ENCODE measurements around the gene NCOR2. TPM values are rescaled to one million over a fixed set of nuclear protein-coding genes. Genes with fewer than 3 reads are reported as not detected.

The NCOR2 gene
- total RNA-seq, 1 donor from 2014 or later = 128 TPM

DNA sequence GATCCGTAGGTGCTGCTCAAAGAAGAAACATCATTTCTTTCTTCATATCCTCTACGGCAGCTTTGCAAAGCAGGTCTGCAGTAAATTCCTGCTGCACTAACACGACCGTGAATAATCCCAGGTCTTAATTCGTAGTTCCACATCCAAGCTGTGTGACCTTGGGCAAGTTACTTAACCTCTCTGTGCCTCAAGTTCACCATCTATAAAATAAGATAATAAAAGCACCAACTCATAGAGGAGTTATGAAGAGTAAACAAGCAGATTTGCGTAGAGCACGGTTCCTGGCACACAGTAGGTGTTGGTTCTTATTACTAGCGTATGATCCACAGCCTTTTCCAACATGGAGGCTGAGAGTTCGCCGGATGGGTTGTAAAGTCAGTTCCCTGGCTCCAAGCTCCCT, 3.6 kb downstream of the NCOR2 start:
- peaks cover 2% of the 10 kb centered on the region for H3K36me3 Mint-ChIP-seq (ENCODE audit: low read depth)
- no peak overlapping the region for H3K4me3 Mint-ChIP-seq
- no peaks in the 10 kb centered on the region for H3K9me3 Mint-ChIP-seq
- no peak for DNase-seq
- intact Hi-C loops (cut with micrococcal nuclease) = no loop called here
- H3K4me1 Mint-ChIP-seq = peaks cover 22% of the 10 kb centered on the region
- no peaks in the 10 kb centered on the region for H3K27me3 Mint-ChIP-seq
- no peak overlapping the region for H3K27ac Mint-ChIP-seq

DNA sequence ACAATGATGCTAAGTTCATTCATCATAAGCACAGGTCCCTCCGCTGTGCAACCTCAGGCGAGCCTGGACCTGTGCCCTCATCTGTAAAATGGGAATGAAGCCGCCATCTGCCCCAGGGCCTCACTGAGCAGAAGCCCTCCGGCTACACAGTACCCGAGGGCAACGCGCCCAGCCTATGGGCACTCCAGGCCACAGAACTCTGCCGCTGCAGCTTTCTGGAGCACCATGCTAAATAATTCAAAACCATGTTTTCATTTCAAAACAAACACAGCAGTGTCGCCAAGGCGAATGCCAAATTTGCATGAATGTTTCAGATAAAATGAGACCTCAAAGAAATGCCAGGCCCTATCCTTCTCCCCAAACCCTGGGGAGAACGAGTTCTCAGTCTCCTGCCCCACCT, 4.0 kb downstream of the NCOR2 start:
- Mint-ChIP-seq H3K4me1 (peaks cover 19% of the 10 kb centered on the region), H3K36me3 (ENCODE audit: low read depth) (peaks cover 2% of the 10 kb centered on the region), H3K27ac (no peak overlapping the region), H3K9me3 (no peaks in the 10 kb centered on the region), H3K27me3 (no peaks in the 10 kb centered on the region), H3K4me3 (no peak overlapping the region)
- no peak for DNase-seq
- intact Hi-C loops (cut with micrococcal nuclease) = no loop called here

GRCh38 chr12:124562796-124563181, 4.6 kb downstream of the NCOR2 start:
- Mint-ChIP-seq H3K36me3 (ENCODE audit: low read depth) (peaks cover 2% of the 10 kb centered on the region), H3K27ac (no peak overlapping the region), H3K4me1 (peaks cover 16% of the 10 kb centered on the region), H3K4me3 (no peak overlapping the region), H3K27me3 (no peaks in the 10 kb centered on the region), H3K9me3 (no peaks in the 10 kb centered on the region)
- intact Hi-C loops (cut with micrococcal nuclease) = no loop called here
- DNase-seq = no peak

DNA sequence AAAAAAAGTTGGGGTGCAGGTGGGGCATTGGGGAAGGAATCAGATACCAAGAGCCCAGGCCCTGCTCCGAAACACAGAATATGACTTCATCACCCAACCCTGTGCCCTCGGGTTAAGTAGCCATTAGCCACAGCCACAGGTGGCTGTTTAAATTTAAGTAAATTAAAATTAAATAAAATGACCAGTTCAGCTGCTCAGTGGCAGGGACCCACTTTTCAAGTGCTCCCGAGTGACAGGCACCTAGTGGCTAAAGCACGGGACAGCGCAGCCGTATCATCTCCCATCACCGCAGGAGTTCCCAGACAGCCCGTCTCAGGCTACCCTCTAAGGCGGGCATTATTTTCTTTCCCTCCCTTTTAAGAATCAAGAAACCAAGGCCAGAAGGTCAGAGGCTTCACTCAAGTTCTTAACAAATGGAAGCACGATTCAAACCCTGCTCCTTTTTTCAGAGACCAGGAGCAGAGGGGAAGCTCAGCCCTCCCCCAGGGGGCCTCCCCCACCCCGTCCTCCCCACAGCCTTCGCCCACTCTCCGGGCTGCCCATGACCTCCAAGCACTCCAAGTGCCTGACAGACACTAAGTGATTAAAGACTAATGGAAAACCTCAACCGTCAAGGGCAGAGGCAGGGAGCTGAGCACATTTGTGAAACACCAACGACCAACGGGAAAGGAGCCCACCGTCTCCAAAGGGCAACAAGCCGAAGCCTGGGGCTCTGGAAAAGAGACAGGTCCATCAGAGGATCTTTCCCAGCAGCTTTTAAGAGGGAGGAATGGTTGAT, 5.2 kb downstream of the NCOR2 start:
- Mint-ChIP-seq H3K36me3 (ENCODE audit: low read depth) (peaks cover 2% of the 10 kb centered on the region), H3K4me3 (no peak overlapping the region), H3K4me1 (peaks cover 16% of the 10 kb centered on the region), H3K27me3 (no peaks in the 10 kb centered on the region), H3K9me3 (no peaks in the 10 kb centered on the region), H3K27ac (no peak overlapping the region)
- intact Hi-C loops (cut with micrococcal nuclease) = no loop called here
- DNase-seq = no peak

DNA sequence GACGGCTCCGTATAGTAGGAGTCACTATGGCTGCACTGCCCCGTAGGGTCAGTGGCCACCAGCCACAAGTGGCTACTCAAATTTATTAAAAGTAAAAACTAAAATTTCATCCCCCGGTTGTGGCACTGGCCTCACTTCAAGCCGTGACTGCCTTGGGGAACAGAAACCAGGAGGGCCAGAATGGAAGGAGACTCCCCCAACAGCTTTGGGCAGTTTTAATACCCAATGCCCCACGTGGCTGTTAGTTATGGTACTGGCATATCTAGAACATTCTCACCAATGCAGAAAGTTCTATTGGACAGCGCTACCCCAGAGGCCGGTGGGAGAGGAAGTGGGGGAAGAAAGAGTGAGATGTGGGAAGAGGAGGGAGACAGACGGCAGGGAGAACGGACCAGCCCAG, 6.2 kb downstream of the NCOR2 start:
- Mint-ChIP-seq H3K27ac (no peak overlapping the region), H3K27me3 (no peaks in the 10 kb centered on the region), H3K4me1 (peaks cover 16% of the 10 kb centered on the region), H3K36me3 (ENCODE audit: low read depth) (peaks cover 2% of the 10 kb centered on the region), H3K4me3 (no peak overlapping the region), H3K9me3 (no peaks in the 10 kb centered on the region)
- no peak for DNase-seq
- intact Hi-C loops (cut with micrococcal nuclease) = no loop called here

DNA sequence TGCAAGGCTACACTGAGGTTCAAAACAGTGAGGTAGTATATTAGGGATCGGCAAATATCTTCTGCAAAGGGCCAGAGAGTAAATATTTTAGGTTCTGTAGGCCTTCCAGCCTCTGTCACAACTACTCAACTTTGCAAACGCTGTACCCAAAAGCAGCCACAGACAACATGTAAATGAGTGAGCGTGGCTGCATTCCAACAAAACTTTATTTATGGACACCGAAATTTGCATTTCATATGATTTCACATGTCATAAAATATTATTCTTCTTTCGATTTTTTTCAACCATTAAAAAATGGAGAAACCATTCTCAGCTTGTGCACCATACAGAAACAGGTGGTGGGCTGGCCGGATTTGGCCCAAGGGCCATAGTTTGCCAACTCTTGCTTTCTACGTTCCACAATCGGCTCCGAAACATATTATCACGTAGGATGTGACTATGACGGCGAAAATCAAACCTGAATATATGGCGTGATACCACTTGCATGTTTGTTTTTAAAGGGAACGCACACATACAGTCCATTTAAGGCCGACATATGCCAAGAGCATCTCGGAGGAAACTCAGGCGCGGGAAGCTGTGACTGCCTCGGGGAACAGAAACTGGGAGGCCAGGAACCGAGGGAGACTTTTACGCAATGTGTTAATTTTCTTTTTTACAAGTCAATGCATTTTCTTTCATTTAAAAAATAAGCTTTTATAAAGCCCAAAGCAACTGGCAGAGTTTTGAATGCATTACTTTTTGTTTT, 7.1 kb downstream of the NCOR2 start:
- no peaks in the 10 kb centered on the region for H3K27me3 Mint-ChIP-seq
- H3K36me3 Mint-ChIP-seq (ENCODE audit: low read depth) = peaks cover 2% of the 10 kb centered on the region
- peaks cover 13% of the 10 kb centered on the region for H3K4me1 Mint-ChIP-seq
- no peak overlapping the region for H3K27ac Mint-ChIP-seq
- no peak overlapping the region for H3K4me3 Mint-ChIP-seq
- DNase-seq = no peak
- intact Hi-C loops (cut with micrococcal nuclease) = no loop called here
- H3K9me3 Mint-ChIP-seq = no peaks in the 10 kb centered on the region

- H3K4me1 Mint-ChIP-seq = peaks cover 17% of the 10 kb centered on the region
- no peak for DNase-seq
- intact Hi-C loops (cut with micrococcal nuclease) = no loop called here
- no peak overlapping the region for H3K27ac Mint-ChIP-seq
- H3K4me3 Mint-ChIP-seq = no peak overlapping the region
- no peaks in the 10 kb centered on the region for H3K9me3 Mint-ChIP-seq
- no peaks in the 10 kb centered on the region for H3K27me3 Mint-ChIP-seq
- peaks cover 2% of the 10 kb centered on the region for H3K36me3 Mint-ChIP-seq (ENCODE audit: low read depth)
These were observed 8.0 kb downstream of the NCOR2 start for GRCh38 chr12:124559182-124560017.

DNA sequence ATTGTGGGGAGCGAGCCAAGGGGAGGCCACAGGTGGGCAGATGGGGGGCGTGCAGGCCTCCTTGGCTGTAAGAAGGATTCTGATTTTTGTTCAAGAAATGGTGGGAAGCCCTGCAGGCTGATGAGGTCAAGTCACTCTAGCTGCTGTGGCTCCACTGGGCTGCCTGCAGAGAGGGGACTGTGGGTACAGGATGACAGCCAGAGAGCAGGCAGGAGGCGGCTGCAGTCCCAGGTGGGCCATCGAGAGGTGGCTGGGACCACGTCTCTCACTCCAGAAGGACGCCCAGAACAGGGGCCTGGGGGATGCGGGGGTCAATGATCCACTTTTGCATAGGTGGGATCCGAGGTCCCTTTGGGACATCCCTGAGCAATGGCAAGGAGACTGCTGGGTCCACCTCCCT, 9.1 kb downstream of the NCOR2 start:
- peaks cover 13% of the 10 kb centered on the region for H3K4me1 Mint-ChIP-seq
- intact Hi-C loops (cut with micrococcal nuclease) = no loop called here
- H3K27me3 Mint-ChIP-seq = no peaks in the 10 kb centered on the region
- H3K27ac Mint-ChIP-seq = no peak overlapping the region
- no peak overlapping the region for H3K4me3 Mint-ChIP-seq
- no peaks in the 10 kb centered on the region for H3K9me3 Mint-ChIP-seq
- no peak for DNase-seq
- H3K36me3 Mint-ChIP-seq (ENCODE audit: low read depth) = peaks cover 2% of the 10 kb centered on the region

DNA sequence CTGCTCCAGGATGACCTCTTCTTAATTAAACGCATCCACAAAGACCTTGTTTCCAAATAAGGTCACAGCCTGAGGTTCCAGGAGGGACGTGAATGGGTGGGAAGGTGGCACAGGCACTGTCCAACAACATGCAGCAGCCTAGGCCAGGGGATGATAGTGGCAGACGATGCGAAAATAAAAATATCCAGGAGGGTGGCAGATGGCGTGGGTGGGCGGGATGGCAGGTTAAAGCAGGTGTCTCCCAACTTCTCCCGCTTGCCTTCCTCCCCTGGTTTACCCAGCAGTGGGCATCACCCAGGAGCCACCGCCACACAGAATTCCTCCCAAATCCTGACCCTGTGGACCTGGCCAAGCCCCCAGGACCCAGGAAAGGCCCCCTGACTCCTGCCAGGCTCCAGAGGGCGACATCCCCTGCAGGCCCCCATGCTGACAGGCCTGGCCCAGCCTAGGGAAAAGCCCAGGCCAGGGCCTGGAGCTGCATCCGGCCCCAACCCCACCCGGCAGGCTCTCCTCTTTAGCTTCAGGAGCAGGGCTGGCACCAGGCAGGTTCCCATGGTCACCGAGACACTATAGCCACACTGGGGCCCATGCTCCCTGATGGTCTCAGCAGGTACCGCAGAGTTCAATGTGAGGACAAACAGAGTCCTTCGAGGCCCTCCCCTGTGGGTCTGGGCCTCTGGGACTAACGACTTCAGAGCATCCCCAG, 9.7 kb downstream of the NCOR2 start:
- peaks cover 14% of the 10 kb centered on the region for H3K4me1 Mint-ChIP-seq
- no peak overlapping the region for H3K4me3 Mint-ChIP-seq
- peaks cover 2% of the 10 kb centered on the region for H3K36me3 Mint-ChIP-seq (ENCODE audit: low read depth)
- DNase-seq = no peak
- H3K27me3 Mint-ChIP-seq = no peaks in the 10 kb centered on the region
- H3K9me3 Mint-ChIP-seq = no peaks in the 10 kb centered on the region
- no peak overlapping the region for H3K27ac Mint-ChIP-seq
- intact Hi-C loops (cut with micrococcal nuclease) = no loop called here

GRCh38 chr12:124556896-124557501, 10.4 kb downstream of the NCOR2 start:
- peaks cover 15% of the 10 kb centered on the region for H3K4me1 Mint-ChIP-seq
- no peak overlapping the region for H3K4me3 Mint-ChIP-seq
- peaks cover 2% of the 10 kb centered on the region for H3K36me3 Mint-ChIP-seq (ENCODE audit: low read depth)
- no peak for DNase-seq
- no peaks in the 10 kb centered on the region for H3K27me3 Mint-ChIP-seq
- H3K9me3 Mint-ChIP-seq = no peaks in the 10 kb centered on the region
- H3K27ac Mint-ChIP-seq = no peak overlapping the region
- intact Hi-C loops (cut with micrococcal nuclease) = no loop called here

- no peak for DNase-seq
- Mint-ChIP-seq H3K36me3 (ENCODE audit: low read depth) (peaks cover 2% of the 10 kb centered on the region), H3K4me3 (no peak overlapping the region), H3K27me3 (no peaks in the 10 kb centered on the region), H3K27ac (no peak overlapping the region), H3K4me1 (peaks cover 14% of the 10 kb centered on the region), H3K9me3 (no peaks in the 10 kb centered on the region)
- intact Hi-C loops (cut with micrococcal nuclease) = no loop called here
These were observed 11.3 kb downstream of the NCOR2 start for GRCh38 chr12:124556074-124556466.

- Mint-ChIP-seq H3K27ac (no peak overlapping the region), H3K36me3 (ENCODE audit: low read depth) (peaks cover 2% of the 10 kb centered on the region), H3K4me1 (peaks cover 16% of the 10 kb centered on the region), H3K27me3 (no peaks in the 10 kb centered on the region), H3K4me3 (no peak overlapping the region), H3K9me3 (no peaks in the 10 kb centered on the region)
- no peak for DNase-seq
- intact Hi-C loops (cut with micrococcal nuclease) = no loop called here
These were observed 12.0 kb downstream of the NCOR2 start for GRCh38 chr12:124555168-124556073.
